Measurements from ENCODE around the gene VPS33A. TPM values are rescaled to one million over a fixed set of nuclear protein-coding genes. Genes with fewer than 3 reads are reported as not detected.

VPS33A gene
- total and polyA plus RNA-seq, 2 of the 13 experiments (the other 11 are each of a cell fraction or from before 2014, with no cell fraction given): 11.0 to 43.6 TPM

GRCh38 chr12:122310626-122311333 is 44.5 kb upstream of the VPS33A start:
- DNase-seq (ENCODE audit: low spot score) (no peak), FAIRE-seq (no peak), ATAC-seq (no peak)
- POLR2A ChIA-PET: no interaction called here
- Histone ChIP-seq H3K27me3 (ENCODE audit: control insufficient read depth in 1 of 2, insufficient read depth in 2 of 2, low read length in 2 of 2) (no peaks in the 10 kb centered on the region), H3K27ac (ENCODE audit: extremely low read length, insufficient read depth, low read length) (no peak overlapping the region), H3K4me2 (ENCODE audit: low read depth, low read length) (no peak overlapping the region), H3K9me3 (ENCODE audit: low read length) (no peaks in the 10 kb centered on the region), H3K4me3 (replicated peaks in 1 of 3; ENCODE audit: insufficient read depth in 1 of 3, low read depth in 2 of 3, low read length in 3 of 3) (no peak overlapping the region), H3K4me1 (ENCODE audit: insufficient read depth, low read length) (peaks cover 6% of the 10 kb centered on the region; the same call in 1 of the 2 replicates), H4K20me1 (ENCODE audit: insufficient read depth, low read length) (no peaks in the 10 kb centered on the region), H3K36me3 (replicated peaks in 1 of 2; ENCODE audit: control insufficient read depth in 1 of 2, insufficient read depth in 2 of 2, low read length in 2 of 2) (peaks cover 4 to 39% of the 10 kb centered on the region in 2 experiments; a peak in 4 of 5 replicates), H2AFZ (ENCODE audit: low read length) (no peak overlapping the region), H3K9ac (ENCODE audit: insufficient read depth, low read depth, low read length) (no peak overlapping the region), H3K79me2 (ENCODE audit: insufficient read depth, low read length) (no peaks in the 10 kb centered on the region)
- CTCF ChIA-PET (ENCODE audit: low intra/inter-chr PET ratio, low total read pairs): no interaction called here
- BruUV-seq (replicated peaks): no TSS peak
- TF ChIP-seq ZFYVE20 (CRISPR knock-in tag; IDR thresholded peaks at IDR 0.05; ENCODE audit: borderline replicate concordance, low read depth) (no peak), SP1 (IDR thresholded peaks at IDR 0.05) (no peak), SP1 (CRISPR knock-in tag; IDR thresholded peaks at IDR 0.05) (no peak), YEATS4 (CRISPR knock-in tag; IDR thresholded peaks at IDR 0.05; ENCODE audit: borderline replicate concordance) (no peak), ZNF20 (CRISPR knock-in tag; IDR thresholded peaks at IDR 0.05) (no peak)
- TF ChIP-seq, protein P1, sequence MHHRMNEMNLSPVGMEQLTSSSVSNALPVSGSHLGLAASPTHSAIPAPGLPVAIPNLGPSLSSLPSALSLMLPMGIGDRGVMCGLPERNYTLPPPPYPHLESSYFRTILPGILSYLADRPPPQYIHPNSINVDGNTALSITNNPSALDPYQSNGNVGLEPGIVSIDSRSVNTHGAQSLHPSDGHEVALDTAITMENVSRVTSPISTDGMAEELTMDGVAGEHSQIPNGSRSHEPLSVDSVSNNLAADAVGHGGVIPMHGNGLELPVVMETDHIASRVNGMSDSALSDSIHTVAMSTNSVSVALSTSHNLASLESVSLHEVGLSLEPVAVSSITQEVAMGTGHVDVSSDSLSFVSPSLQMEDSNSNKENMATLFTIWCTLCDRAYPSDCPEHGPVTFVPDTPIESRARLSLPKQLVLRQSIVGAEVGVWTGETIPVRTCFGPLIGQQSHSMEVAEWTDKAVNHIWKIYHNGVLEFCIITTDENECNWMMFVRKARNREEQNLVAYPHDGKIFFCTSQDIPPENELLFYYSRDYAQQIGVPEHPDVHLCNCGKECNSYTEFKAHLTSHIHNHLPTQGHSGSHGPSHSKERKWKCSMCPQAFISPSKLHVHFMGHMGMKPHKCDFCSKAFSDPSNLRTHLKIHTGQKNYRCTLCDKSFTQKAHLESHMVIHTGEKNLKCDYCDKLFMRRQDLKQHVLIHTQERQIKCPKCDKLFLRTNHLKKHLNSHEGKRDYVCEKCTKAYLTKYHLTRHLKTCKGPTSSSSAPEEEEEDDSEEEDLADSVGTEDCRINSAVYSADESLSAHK (CRISPR knock-in tag; IDR thresholded peaks at IDR 0.05; ENCODE audit: borderline replicate concordance): no peak
- TF ChIP-seq, protein P2, sequence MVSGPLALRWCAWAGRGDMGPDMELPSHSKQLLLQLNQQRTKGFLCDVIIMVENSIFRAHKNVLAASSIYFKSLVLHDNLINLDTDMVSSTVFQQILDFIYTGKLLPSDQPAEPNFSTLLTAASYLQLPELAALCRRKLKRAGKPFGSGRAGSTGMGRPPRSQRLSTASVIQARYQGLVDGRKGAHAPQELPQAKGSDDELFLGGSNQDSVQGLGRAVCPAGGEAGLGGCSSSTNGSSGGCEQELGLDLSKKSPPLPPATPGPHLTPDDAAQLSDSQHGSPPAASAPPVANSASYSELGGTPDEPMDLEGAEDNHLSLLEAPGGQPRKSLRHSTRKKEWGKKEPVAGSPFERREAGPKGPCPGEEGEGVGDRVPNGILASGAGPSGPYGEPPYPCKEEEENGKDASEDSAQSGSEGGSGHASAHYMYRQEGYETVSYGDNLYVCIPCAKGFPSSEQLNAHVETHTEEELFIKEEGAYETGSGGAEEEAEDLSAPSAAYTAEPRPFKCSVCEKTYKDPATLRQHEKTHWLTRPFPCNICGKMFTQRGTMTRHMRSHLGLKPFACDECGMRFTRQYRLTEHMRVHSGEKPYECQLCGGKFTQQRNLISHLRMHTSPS (CRISPR knock-in tag; IDR thresholded peaks at IDR 0.05; ENCODE audit: low read depth): no peak
- TF ChIP-seq, protein P3, sequence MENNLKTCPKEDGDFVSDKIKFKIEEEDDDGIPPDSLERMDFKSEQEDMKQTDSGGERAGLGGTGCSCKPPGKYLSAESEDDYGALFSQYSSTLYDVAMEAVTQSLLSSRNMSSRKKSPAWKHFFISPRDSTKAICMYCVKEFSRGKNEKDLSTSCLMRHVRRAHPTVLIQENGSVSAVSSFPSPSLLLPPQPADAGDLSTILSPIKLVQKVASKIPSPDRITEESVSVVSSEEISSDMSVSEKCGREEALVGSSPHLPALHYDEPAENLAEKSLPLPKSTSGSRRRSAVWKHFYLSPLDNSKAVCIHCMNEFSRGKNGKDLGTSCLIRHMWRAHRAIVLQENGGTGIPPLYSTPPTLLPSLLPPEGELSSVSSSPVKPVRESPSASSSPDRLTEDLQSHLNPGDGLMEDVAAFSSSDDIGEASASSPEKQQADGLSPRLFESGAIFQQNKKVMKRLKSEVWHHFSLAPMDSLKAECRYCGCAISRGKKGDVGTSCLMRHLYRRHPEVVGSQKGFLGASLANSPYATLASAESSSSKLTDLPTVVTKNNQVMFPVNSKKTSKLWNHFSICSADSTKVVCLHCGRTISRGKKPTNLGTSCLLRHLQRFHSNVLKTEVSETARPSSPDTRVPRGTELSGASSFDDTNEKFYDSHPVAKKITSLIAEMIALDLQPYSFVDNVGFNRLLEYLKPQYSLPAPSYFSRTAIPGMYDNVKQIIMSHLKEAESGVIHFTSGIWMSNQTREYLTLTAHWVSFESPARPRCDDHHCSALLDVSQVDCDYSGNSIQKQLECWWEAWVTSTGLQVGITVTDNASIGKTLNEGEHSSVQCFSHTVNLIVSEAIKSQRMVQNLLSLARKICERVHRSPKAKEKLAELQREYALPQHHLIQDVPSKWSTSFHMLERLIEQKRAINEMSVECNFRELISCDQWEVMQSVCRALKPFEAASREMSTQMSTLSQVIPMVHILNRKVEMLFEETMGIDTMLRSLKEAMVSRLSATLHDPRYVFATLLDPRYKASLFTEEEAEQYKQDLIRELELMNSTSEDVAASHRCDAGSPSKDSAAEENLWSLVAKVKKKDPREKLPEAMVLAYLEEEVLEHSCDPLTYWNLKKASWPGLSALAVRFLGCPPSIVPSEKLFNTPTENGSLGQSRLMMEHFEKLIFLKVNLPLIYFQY (CRISPR knock-in tag; IDR thresholded peaks at IDR 0.05; ENCODE audit: borderline replicate concordance): no peak
- intact Hi-C loops (cut with micrococcal nuclease; ENCODE audit: unreplicated experiment): no loop called here
- in situ Hi-C loops (cut with HindIII; ENCODE audit: extremely low pct_ligation_motif_present, low pct_unique_long_range_greater_than_20kb): no loop called here
- WGBS (ENCODE audit: low lambda C conversion rate): 91% methylated on average over 3 of the region's 3 CpGs

Measured in HepG2 (cell line).